Measurements from ENCODE around the gene SHISA6. TPM values are rescaled to one million over a fixed set of nuclear protein-coding genes. Genes with fewer than 3 reads are reported as not detected.

SHISA6 gene
- polyA plus RNA-seq, 2 donors, result 0.33 to 0.41 TPM

DNA sequence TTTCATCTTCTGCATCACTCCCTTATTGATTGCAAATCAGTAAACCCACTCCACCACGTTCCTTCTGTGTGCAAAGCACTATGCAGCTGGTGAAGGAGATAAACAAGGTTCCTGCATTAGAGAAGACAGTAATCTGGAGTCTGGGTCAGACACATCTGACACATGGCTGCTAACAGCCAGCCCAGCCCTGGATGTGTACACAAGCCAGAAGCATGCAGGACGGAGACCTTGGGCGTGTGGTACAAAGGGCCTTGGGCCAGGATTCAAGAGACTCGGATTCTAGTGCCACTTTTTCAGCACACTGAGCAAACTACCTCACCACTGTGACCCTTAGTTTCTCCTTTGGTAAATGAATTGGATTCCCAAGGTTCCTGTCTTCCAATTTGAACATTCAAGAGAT is 270.7 kb downstream of the SHISA6 start:
- H3K36me3 ChIP-seq (ENCODE audit: control insufficient read depth in 2 of 2, insufficient read depth in 2 of 2, low read length in 1 of 2), result no peaks in the 10 kb centered on the region
- no peaks in the 10 kb centered on the region for H3K4me1 ChIP-seq (ENCODE audit: control insufficient read depth in 2 of 2, insufficient read depth in 2 of 2, low read length in 1 of 2)
- peaks cover 0 to 2% of the 10 kb centered on the region in 2 donors for H3K27me3 ChIP-seq (ENCODE audit: control insufficient read depth in 1 of 2, insufficient read depth in 2 of 2, low read length in 2 of 2)
- H3K9me3 ChIP-seq (ENCODE audit: control insufficient read depth in 2 of 2, insufficient read depth in 1 of 2, low read depth in 1 of 2, low read length in 1 of 2), result no peaks in the 10 kb centered on the region
- H3K4me3 ChIP-seq (ENCODE audit: low read depth in 1 of 2, low read length in 2 of 2), result no peak overlapping the region
- H3K27ac ChIP-seq (ENCODE audit: low read depth in 2 of 2, low read length in 1 of 2), result no peak overlapping the region
- WGBS, 2 donors, result 33 to 38% methylated on average over 4 of the region's 4 CpGs

DNA sequence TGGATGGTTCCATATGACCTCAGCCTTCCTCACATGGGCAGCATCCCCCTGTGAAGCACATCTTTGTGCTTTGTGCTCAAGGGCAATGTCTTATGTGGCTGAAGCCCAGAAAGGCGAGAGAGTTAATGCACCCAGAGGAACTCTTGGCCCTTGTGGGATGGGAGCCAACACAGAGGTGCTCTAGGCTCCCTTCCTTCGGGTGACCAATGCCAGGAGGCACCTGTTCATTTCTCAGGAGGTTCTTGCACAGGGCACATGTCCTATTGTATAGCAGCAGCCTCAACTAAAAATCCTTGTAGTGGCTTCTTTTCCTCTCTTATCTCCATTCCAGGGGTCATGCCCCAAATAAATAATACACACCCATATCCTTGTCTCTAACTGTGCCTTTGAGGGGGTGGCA is 273.6 kb downstream of the SHISA6 start:
- H3K27me3 ChIP-seq (ENCODE audit: control insufficient read depth in 1 of 2, insufficient read depth in 2 of 2, low read length in 2 of 2), result peaks cover 0 to 2% of the 10 kb centered on the region in 2 donors

DNA sequence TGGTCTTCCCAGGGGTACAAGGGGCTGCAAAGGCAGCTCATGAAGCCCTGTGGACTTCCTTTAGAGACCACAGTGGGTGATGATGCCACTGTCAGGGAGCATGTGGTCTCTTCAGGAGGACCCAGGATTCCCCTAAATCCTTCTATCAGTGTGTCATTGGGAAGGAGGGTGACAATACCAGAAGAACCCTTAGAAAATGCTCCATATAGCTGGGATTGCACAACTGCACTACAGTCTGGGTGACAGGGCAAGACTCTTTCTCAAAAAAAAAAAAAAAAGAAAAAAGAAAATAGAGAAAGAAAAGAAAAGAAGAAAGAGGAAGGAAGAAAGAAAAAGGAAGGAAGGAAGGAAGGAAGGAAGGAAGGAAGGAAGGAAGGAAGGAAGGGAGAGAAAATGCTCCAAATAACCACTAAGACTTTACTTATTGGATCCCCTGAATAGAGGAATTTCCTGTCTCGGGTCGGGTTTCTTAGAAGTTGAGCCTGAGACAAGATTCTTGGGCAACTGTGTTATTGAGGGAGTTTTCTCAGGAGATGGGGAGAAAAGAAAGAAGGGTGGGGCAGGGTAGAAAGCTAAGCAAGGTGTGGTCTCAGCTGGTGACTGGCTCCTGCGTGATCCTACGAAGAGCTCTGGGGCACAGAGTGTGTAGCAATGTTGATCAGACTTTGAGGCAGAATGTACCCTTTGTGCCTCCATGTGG is 274.1 kb downstream of the SHISA6 start:
- Histone ChIP-seq H3K4me1 (ENCODE audit: control insufficient read depth in 2 of 2, insufficient read depth in 2 of 2, low read length in 1 of 2) (no peaks in the 10 kb centered on the region), H3K36me3 (ENCODE audit: control insufficient read depth in 2 of 2, insufficient read depth in 2 of 2, low read length in 1 of 2) (no peaks in the 10 kb centered on the region), H3K27me3 (ENCODE audit: control insufficient read depth in 1 of 2, insufficient read depth in 2 of 2, low read length in 2 of 2) (peaks cover 0 to 2% of the 10 kb centered on the region in 2 donors), H3K4me3 (ENCODE audit: low read depth in 1 of 2, low read length in 2 of 2) (no peak overlapping the region), H3K27ac (ENCODE audit: low read depth in 2 of 2, low read length in 1 of 2) (no peak overlapping the region), H3K9me3 (ENCODE audit: control insufficient read depth in 2 of 2, insufficient read depth in 1 of 2, low read depth in 1 of 2, low read length in 1 of 2) (no peaks in the 10 kb centered on the region)
- 57 to 62% methylated on average over 4 of the region's 4 CpGs for WGBS, 2 donors

More for the DNA sequence above, 273.6 kb downstream of the SHISA6 start:
- H3K4me1 ChIP-seq (ENCODE audit: control insufficient read depth in 2 of 2, insufficient read depth in 2 of 2, low read length in 1 of 2), result no peaks in the 10 kb centered on the region
- WGBS, 2 donors, result 54 to 81% methylated on average over 2 of the region's 2 CpGs
- H3K9me3 ChIP-seq (ENCODE audit: control insufficient read depth in 2 of 2, insufficient read depth in 1 of 2, low read depth in 1 of 2, low read length in 1 of 2), result no peaks in the 10 kb centered on the region
- no peak overlapping the region for H3K27ac ChIP-seq (ENCODE audit: low read depth in 2 of 2, low read length in 1 of 2)
- H3K4me3 ChIP-seq (ENCODE audit: low read depth in 1 of 2, low read length in 2 of 2), result no peak overlapping the region
- no peaks in the 10 kb centered on the region for H3K36me3 ChIP-seq (ENCODE audit: control insufficient read depth in 2 of 2, insufficient read depth in 2 of 2, low read length in 1 of 2)

DNA sequence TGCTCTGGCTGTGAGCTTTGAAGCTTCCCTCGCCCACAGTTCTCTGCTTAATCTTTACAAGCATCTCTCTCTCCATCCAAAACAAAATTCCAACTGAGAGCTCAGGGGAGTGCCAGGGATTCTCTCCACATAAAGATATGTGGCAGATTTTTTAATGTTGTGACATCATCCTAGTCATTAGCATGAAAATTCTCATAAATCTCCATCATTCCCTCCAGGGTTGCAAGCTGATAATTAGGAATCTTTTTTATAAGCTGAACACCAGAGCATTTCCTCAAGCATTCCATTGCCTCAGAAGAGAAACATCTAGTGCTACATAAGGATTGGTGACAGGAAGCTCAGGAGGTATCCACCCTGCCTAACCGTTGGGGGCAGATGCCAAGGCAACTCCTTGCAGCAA is 274.9 kb downstream of the SHISA6 start:
- Histone ChIP-seq H3K27me3 (ENCODE audit: control insufficient read depth in 1 of 2, insufficient read depth in 2 of 2, low read length in 2 of 2) (peaks cover 0 to 2% of the 10 kb centered on the region in 2 donors), H3K27ac (ENCODE audit: low read depth in 2 of 2, low read length in 1 of 2) (no peak overlapping the region), H3K36me3 (ENCODE audit: control insufficient read depth in 2 of 2, insufficient read depth in 2 of 2, low read length in 1 of 2) (no peaks in the 10 kb centered on the region), H3K4me1 (ENCODE audit: control insufficient read depth in 2 of 2, insufficient read depth in 2 of 2, low read length in 1 of 2) (no peaks in the 10 kb centered on the region), H3K9me3 (ENCODE audit: control insufficient read depth in 2 of 2, insufficient read depth in 1 of 2, low read depth in 1 of 2, low read length in 1 of 2) (no peaks in the 10 kb centered on the region), H3K4me3 (ENCODE audit: low read depth in 1 of 2, low read length in 2 of 2) (no peak overlapping the region)
- WGBS, 2 donors, result 67 to 81% methylated on average over 2 of the region's 2 CpGs

DNA sequence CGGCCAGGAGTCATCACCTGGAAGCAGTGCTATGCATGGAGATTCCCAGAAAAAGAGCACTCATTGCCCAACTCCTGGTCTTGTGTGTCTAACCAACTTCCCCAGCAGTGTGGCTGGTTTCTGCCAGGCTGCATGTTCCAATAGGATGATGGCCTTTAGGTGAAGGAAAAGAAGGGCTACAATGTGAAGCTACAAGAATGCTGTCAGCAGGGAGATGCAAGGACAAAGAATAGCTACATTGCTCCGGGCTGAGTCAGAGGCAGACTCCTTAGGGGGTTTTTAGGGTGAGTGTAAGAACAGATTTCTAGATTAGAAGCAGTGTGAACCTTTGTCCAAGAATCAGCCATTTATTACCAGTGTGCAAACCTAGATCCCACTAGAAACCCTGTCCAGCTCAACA is 294.2 kb downstream of the SHISA6 start:
- Histone ChIP-seq H3K36me3 (ENCODE audit: control insufficient read depth in 2 of 2, insufficient read depth in 2 of 2, low read length in 1 of 2) (no peaks in the 10 kb centered on the region), H3K9me3 (ENCODE audit: control insufficient read depth in 2 of 2, insufficient read depth in 1 of 2, low read depth in 1 of 2, low read length in 1 of 2) (no peaks in the 10 kb centered on the region), H3K4me1 (ENCODE audit: control insufficient read depth in 2 of 2, insufficient read depth in 2 of 2, low read length in 1 of 2) (no peaks in the 10 kb centered on the region), H3K27ac (ENCODE audit: low read depth in 2 of 2, low read length in 1 of 2) (no peak overlapping the region), H3K4me3 (ENCODE audit: low read depth in 1 of 2, low read length in 2 of 2) (no peak overlapping the region), H3K27me3 (ENCODE audit: control insufficient read depth in 1 of 2, insufficient read depth in 2 of 2, low read length in 2 of 2) (no peaks in the 10 kb centered on the region)
- WGBS, 2 donors, result 68 to 77% methylated on average over 2 of the region's 2 CpGs

DNA sequence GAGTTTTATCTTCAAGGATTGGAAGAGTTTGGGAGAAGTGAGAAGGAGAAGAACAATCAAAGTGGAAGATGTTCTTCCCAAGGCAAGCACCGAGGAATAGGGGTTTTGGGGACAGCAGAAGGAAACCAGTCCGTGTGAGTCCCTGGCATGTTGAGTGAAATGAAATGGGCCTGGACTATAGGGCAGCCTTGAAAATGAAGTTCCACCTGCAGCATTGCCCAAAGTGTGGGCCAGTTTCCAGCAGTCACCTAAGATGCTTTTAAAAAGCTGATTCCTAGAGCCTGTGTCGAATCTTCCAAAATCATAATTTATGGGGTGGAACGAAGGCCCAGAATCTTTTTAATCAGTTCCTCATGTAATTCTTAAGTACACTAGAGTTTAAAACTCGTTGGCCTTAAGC is 297.4 kb downstream of the SHISA6 start:
- Histone ChIP-seq H3K27ac (ENCODE audit: low read depth in 2 of 2, low read length in 1 of 2) (no peak overlapping the region), H3K4me3 (ENCODE audit: low read depth in 1 of 2, low read length in 2 of 2) (no peak overlapping the region), H3K4me1 (ENCODE audit: control insufficient read depth in 2 of 2, insufficient read depth in 2 of 2, low read length in 1 of 2) (no peaks in the 10 kb centered on the region), H3K27me3 (ENCODE audit: control insufficient read depth in 1 of 2, insufficient read depth in 2 of 2, low read length in 2 of 2) (no peaks in the 10 kb centered on the region), H3K36me3 (ENCODE audit: control insufficient read depth in 2 of 2, insufficient read depth in 2 of 2, low read length in 1 of 2) (no peaks in the 10 kb centered on the region), H3K9me3 (ENCODE audit: control insufficient read depth in 2 of 2, insufficient read depth in 1 of 2, low read depth in 1 of 2, low read length in 1 of 2) (peaks cover 3 to 5% of the 10 kb centered on the region in 2 donors)
- 72 to 75% methylated on average over 5 of the region's 5 CpGs for WGBS, 2 donors

DNA sequence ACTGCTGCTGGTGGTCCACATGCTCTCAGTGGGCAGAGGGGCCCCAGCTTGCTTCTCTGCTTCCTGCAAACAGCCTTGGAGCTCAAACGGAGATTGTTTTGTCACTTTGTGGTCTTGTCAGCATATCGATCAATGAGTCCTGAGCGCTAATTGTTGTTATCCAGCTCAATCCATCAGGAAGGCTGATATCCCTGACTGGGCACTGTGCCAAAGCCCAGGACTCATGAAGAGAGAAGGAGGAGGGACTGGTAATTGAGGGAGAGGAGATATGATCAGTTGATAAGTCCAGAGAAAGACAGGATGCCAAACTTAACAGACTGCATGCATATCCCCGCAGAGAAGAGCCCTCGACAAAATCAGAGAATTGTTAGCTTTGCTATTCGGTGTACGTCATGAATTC is 298.6 kb downstream of the SHISA6 start:
- 71 to 78% methylated on average over 7 of the region's 7 CpGs for WGBS, 2 donors
- H3K9me3 ChIP-seq (ENCODE audit: control insufficient read depth in 2 of 2, insufficient read depth in 1 of 2, low read depth in 1 of 2, low read length in 1 of 2), result peaks cover 3 to 5% of the 10 kb centered on the region in 2 donors
- H3K4me3 ChIP-seq (ENCODE audit: low read depth in 1 of 2, low read length in 2 of 2), result no peak overlapping the region
- H3K27ac ChIP-seq (ENCODE audit: low read depth in 2 of 2, low read length in 1 of 2), result no peak overlapping the region
- no peaks in the 10 kb centered on the region for H3K27me3 ChIP-seq (ENCODE audit: control insufficient read depth in 1 of 2, insufficient read depth in 2 of 2, low read length in 2 of 2)
- H3K4me1 ChIP-seq (ENCODE audit: control insufficient read depth in 2 of 2, insufficient read depth in 2 of 2, low read length in 1 of 2), result no peaks in the 10 kb centered on the region
- H3K36me3 ChIP-seq (ENCODE audit: control insufficient read depth in 2 of 2, insufficient read depth in 2 of 2, low read length in 1 of 2), result no peaks in the 10 kb centered on the region

DNA sequence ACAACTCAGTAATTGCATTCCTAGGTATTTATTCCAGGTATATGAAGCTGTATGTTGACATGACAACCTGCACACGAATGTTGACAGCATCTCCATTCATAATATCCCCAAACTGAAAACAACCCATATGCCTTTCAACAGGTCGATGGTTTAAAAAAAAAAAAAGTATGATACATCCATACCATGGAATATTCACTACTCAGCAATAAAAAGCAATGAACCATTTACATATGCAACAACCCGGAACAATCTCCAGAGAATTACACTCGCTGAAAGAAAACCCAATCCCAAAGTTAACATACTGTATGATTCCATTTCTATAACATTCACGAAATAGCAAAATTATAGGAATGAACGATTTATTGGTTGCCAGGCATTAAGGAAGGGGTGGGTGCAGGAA is 304.0 kb downstream of the SHISA6 start:
- no peaks in the 10 kb centered on the region for H3K36me3 ChIP-seq (ENCODE audit: control insufficient read depth in 2 of 2, insufficient read depth in 2 of 2, low read length in 1 of 2)
- H3K4me3 ChIP-seq (ENCODE audit: low read depth in 1 of 2, low read length in 2 of 2), result no peak overlapping the region
- whole genome bisulfite sequencing, 2 donors, result 82 to 83% methylated on average over 6 of the region's 6 CpGs
- H3K4me1 ChIP-seq (ENCODE audit: control insufficient read depth in 2 of 2, insufficient read depth in 2 of 2, low read length in 1 of 2), result no peaks in the 10 kb centered on the region
- no peaks in the 10 kb centered on the region for H3K27me3 ChIP-seq (ENCODE audit: control insufficient read depth in 1 of 2, insufficient read depth in 2 of 2, low read length in 2 of 2)
- peaks cover 3 to 5% of the 10 kb centered on the region in 2 donors for H3K9me3 ChIP-seq (ENCODE audit: control insufficient read depth in 2 of 2, insufficient read depth in 1 of 2, low read depth in 1 of 2, low read length in 1 of 2)
- no peak overlapping the region for H3K27ac ChIP-seq (ENCODE audit: low read depth in 2 of 2, low read length in 1 of 2)

DNA sequence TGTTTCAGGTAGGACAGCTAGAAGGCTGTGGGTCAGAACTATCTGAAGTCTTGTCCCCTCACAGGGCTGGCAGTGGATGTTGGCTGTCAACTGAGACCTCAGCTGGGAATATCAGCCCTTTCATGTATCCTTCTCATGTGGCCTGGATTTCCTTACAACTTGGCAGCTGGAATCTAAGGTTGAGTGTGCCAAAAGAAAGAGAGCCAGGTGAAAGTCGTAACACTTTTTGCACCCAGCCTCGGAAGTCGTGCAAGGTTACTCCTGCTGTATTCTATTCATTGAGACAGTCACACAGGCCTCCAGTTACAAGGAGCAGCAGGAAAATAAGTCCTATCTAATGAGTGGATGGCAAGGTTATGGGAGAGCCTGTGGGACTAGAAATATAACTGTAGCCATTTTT is 304.7 kb downstream of the SHISA6 start:
- Histone ChIP-seq H3K9me3 (ENCODE audit: control insufficient read depth in 2 of 2, insufficient read depth in 1 of 2, low read depth in 1 of 2, low read length in 1 of 2) (peaks cover 3 to 5% of the 10 kb centered on the region in 2 donors), H3K4me1 (ENCODE audit: control insufficient read depth in 2 of 2, insufficient read depth in 2 of 2, low read length in 1 of 2) (no peaks in the 10 kb centered on the region), H3K4me3 (ENCODE audit: low read depth in 1 of 2, low read length in 2 of 2) (no peak overlapping the region), H3K27ac (ENCODE audit: low read depth in 2 of 2, low read length in 1 of 2) (no peak overlapping the region), H3K27me3 (ENCODE audit: control insufficient read depth in 1 of 2, insufficient read depth in 2 of 2, low read length in 2 of 2) (no peaks in the 10 kb centered on the region), H3K36me3 (ENCODE audit: control insufficient read depth in 2 of 2, insufficient read depth in 2 of 2, low read length in 1 of 2) (no peaks in the 10 kb centered on the region)
- WGBS, 2 donors, result 79 to 82% methylated on average over 3 of the region's 3 CpGs

DNA sequence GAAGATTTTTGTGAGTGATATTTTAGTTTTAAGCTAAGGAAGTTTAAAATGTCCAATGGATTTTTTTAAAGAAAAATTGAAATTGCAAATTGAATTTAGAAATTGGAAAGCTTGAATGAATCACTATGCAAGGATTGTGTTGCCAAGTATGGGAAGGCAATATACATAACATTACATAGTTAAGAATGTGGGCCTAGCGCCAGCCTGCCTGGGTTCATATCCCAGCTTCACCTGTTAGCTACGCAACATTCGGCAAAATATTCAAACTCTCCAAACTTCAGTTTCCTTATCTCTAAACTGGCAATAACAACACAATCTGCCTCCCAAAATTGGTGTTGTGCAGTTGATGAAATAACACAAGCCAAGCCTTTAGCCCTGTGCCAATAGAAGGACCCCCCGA is 306.8 kb downstream of the SHISA6 start:
- H3K9me3 ChIP-seq (ENCODE audit: control insufficient read depth in 2 of 2, insufficient read depth in 1 of 2, low read depth in 1 of 2, low read length in 1 of 2), result no peaks in the 10 kb centered on the region
- H3K27me3 ChIP-seq (ENCODE audit: control insufficient read depth in 1 of 2, insufficient read depth in 2 of 2, low read length in 2 of 2), result no peaks in the 10 kb centered on the region
- H3K4me3 ChIP-seq (ENCODE audit: low read depth in 1 of 2, low read length in 2 of 2), result no peak overlapping the region
- no peak overlapping the region for H3K27ac ChIP-seq (ENCODE audit: low read depth in 2 of 2, low read length in 1 of 2)
- H3K4me1 ChIP-seq (ENCODE audit: control insufficient read depth in 2 of 2, insufficient read depth in 2 of 2, low read length in 1 of 2), result no peaks in the 10 kb centered on the region
- no peaks in the 10 kb centered on the region for H3K36me3 ChIP-seq (ENCODE audit: control insufficient read depth in 2 of 2, insufficient read depth in 2 of 2, low read length in 1 of 2)
- WGBS, 2 donors, result 95 to 98% methylated on average over 4 of the region's 4 CpGs
